Testis (tissue), 3 donors: ENCODE data around the gene PHOSPHO1. TPM values are rescaled to one million over a fixed set of nuclear protein-coding genes. Genes with fewer than 3 reads are reported as not detected.

Experiments
- DNase-seq: peaks from one replicate; pipeline ENCODE4 v3.0.0-alpha.2; 2019
- H3K27ac ChIP-seq, 2 donors: fragments of 200-600 bp; sonication (generic); one replicate each; pipeline ENCODE4 v1.5.1; 2019
- H3K27me3 ChIP-seq: fragments of 200-600 bp; sonication (generic); one replicate; pipeline ENCODE4 v1.5.1; 2019
- H3K36me3 ChIP-seq: fragments of 200-600 bp; sonication (generic); one replicate; pipeline ENCODE4 v1.5.1; 2017; ENCODE audit warnings: low read depth; ENCODE audit errors: missing control alignments
- H3K4me1 ChIP-seq: fragments of 200-600 bp; sonication (generic); one replicate; pipeline ENCODE4 v1.5.1; 2019
- H3K4me3 ChIP-seq, 2 donors: fragments of 200-600 bp; sonication (generic); one replicate each; pipeline ENCODE4 v1.5.1; 2017 to 2019
- H3K9me3 ChIP-seq: fragments of 200-600 bp; sonication (generic); one replicate; pipeline ENCODE4 v1.5.1; 2017
- CTCF ChIP-seq, 3 experiments: fragments of 450-650 bp in 2 of 3; fragments of 200-600 bp in 1 of 3; sonication (generic) in 1 of 3; IDR thresholded peaks; one replicate each; pipeline ENCODE4 v1.5.1; 2016 to 2019; ENCODE audit warnings: antibody characterized with exemption in 3 of 3, mild to moderate bottlenecking in 2 of 3, moderate library complexity in 1 of 3
- POLR2A ChIP-seq: fragments of 450-650 bp; IDR thresholded peaks from one replicate; pipeline ENCODE4 v1.6.1; 2017; ENCODE audit warnings: antibody characterized with exemption, mild to moderate bottlenecking, moderate library complexity
- WGBS, 2 donors: methylation state at CpG; one replicate each; pipeline ENCODE4 v1.1.5; 2018; 5-methylcytosine and 5-hydroxymethylcytosine counted together
- intact Hi-C: fragments of 100-400 bp; cut with DNase I; formaldehyde crosslinking; loops from one replicate; pipeline ENCODE4 v1.15.1; 2023; ENCODE audit warnings: low total_unique reads
- polyA plus RNA-seq: library from polyadenylated mRNA; stranded (reverse); fragments of 350-450 nt; fragmentation: Illumina TruSeq; extraction: RNeasy Lipid Tissue Mini Kit (QIAGEN cat#74804); gene quantifications from one replicate; pipeline ENCODE4 v1.2.3, GENCODE V29; 2014; ENCODE audit warnings: low read depth, low replicate concordance; ENCODE audit not compliant: insufficient read depth
- total RNA-seq, 2 donors: library from RNA; depleted of rRNA; stranded (reverse); fragments of >200 nt; gene quantifications; one replicate each; pipeline ENCODE4 v1.2.3, GENCODE V29; 2016

PHOSPHO1 gene
- total and polyA plus RNA-seq, 3 donors from 2014 or later, result 35.4 to 138 (median 99.5) TPM

GRCh38 chr17:49224198-49224996 lies 6.2 kb downstream of the PHOSPHO1 start:
- Histone ChIP-seq H3K9me3 (no peaks in the 10 kb centered on the region), H3K27me3 (no peaks in the 10 kb centered on the region), H3K4me3 (peak overlapping the region; percentile 9 to 26), H3K27ac (no peak overlapping the region), H3K36me3 (no peaks in the 10 kb centered on the region), H3K4me1 (peaks cover 5% of the 10 kb centered on the region)
- DNase-seq, result peak; percentile 29
- intact Hi-C loops, result no loop called here
- WGBS, 2 donors, result 0 to 1% methylated on average over 6 to 49 of the region's 95 CpGs
- no peak for TF ChIP-seq POLR2A
- no peak for TF ChIP-seq CTCF (IDR thresholded peaks at IDR 0.05)

DNA sequence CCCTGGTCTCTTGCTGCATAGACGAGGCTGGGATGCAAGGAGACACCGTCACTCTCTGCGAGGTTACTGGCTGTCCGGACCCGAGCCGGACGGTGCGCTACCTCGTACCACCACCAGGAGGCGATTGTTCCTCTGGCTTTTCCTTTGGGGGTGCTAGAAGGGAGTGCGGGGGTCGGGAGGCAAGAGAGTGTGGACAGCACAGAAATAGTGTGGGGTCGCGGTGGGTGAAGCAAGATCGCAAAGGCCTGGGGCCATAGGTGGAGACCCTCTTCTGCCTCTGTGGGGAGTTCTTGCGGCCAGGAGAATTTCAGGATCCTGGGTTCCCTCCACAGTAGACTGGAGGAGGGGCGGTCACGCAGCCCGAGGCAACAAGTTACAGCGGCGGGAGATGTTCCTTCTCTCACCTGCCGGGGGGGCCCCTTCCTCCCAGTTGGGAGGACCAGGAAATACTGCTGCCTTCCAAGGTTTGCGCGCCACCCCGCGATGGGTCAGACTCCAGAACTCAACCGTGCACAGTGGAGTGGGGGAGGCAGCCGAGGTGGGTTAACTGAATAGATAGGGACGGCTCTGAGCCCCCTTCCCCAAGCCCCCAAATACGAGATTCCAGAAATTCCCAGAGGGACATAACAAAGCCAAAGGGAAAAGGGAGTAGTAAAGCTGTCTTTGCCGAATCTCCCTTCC lies 6.9 kb downstream of the PHOSPHO1 start:
- TF ChIP-seq POLR2A (no peak), CTCF (IDR thresholded peaks at IDR 0.05) (peak; percentile 69 to 81 (median 75))
- no peaks in the 10 kb centered on the region for H3K36me3 ChIP-seq
- intact Hi-C loops, result no loop called here
- H3K27ac ChIP-seq, result no peak overlapping the region
- H3K9me3 ChIP-seq, result no peaks in the 10 kb centered on the region
- WGBS, 2 donors, result 1% methylated on average over 23 to 31 of the region's 31 CpGs
- DNase-seq, result peak; percentile 75
- H3K27me3 ChIP-seq, result no peaks in the 10 kb centered on the region
- peaks cover 5% of the 10 kb centered on the region for H3K4me1 ChIP-seq
- peak overlapping the region; percentile 9 to 26 for H3K4me3 ChIP-seq

DNA sequence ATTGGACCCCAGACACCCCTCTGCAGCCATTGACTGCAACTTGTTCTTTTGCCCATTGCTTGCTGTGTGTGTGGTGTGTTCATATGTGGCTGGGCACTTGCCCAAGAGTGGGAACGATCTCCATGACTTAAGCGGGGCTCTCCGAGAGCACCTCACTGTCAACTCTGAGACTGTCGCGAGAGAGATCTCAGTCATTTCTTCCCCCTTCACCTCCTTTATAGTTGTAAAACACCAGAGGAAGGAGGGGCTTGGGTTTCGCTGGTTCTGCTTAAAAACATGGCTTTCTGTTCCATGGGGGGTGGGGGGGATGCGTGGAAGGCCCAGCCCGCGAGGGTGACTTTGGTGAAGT lies 7.4 kb downstream of the PHOSPHO1 start:
- H3K4me3 ChIP-seq, result no peak overlapping the region
- H3K27me3 ChIP-seq, result no peaks in the 10 kb centered on the region
- peaks cover 5% of the 10 kb centered on the region for H3K4me1 ChIP-seq
- H3K9me3 ChIP-seq, result no peaks in the 10 kb centered on the region
- DNase-seq, result no peak
- H3K36me3 ChIP-seq, result no peaks in the 10 kb centered on the region
- no peak overlapping the region for H3K27ac ChIP-seq
- WGBS, 2 donors, result 18% methylated on average over 8 to 9 of the region's 9 CpGs
- intact Hi-C loops, result no loop called here
- TF ChIP-seq POLR2A (no peak), CTCF (IDR thresholded peaks at IDR 0.05) (no peak)

- no peaks in the 10 kb centered on the region for H3K9me3 ChIP-seq
- H3K27ac ChIP-seq, result no peak overlapping the region
- WGBS, 2 donors, result 31 to 58% methylated on average over 10 to 12 of the region's 15 CpGs
- H3K36me3 ChIP-seq, result no peaks in the 10 kb centered on the region
- DNase-seq, result no peak
- peaks cover 5% of the 10 kb centered on the region for H3K4me1 ChIP-seq
- H3K27me3 ChIP-seq, result no peaks in the 10 kb centered on the region
- H3K4me3 ChIP-seq, result peak overlapping the region in 1 of 2 donors; percentile 20
- no peak for TF ChIP-seq POLR2A
- no peak for TF ChIP-seq CTCF (IDR thresholded peaks at IDR 0.05)
- intact Hi-C loops, result no loop called here
These were observed 10.6 kb downstream of the PHOSPHO1 start for GRCh38 chr17:49219987-49220386.
